Fibroblast of mammary gland (primary cell): Measurements from ENCODE around the gene DHX30.

Experiments
- DNase-seq: peaks from one replicate; pipeline ENCODE4 v3.0.0-alpha.2; 2010; ENCODE audit warnings: low read depth
- H3K4me3 ChIP-seq: 2 replicates; pipeline ENCODE4 v1.5.1; 2011; ENCODE audit warnings: low read depth, mild to moderate bottlenecking, low read length, moderate library complexity; ENCODE audit not compliant: control insufficient read depth
- TF ChIP-seq, protein P1 (sequence below): conservative IDR thresholded peaks from 2 replicates; pipeline ENCODE4 v1.5.1; 2011; ENCODE audit warnings: low read depth, low read length, inconsistent platforms; ENCODE audit not compliant: control insufficient read depth, insufficient read depth

DHX30 gene

DNA sequence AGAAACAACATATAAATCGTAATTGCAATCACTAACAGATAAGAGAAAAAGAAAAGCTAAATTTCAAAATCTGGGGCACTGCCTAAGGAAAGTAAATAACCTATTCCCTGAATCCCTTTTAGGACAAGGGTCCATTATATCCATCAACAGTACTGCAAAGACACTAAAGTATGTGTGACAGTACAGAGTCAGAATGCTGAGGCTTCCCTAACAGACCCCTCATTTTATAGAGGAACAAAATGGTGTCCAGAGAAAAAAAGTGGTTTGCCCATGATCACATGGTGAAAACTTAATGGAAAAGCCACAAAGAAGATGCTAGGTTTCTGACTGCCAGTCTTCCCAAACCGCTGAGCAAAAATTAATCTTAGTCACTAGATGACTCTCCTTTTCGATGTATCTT is 93.8 kb downstream of the DHX30 start:
- DNase-seq, result no peak
- H3K4me3 ChIP-seq, result no peak overlapping the region
- TF ChIP-seq, protein P1, sequence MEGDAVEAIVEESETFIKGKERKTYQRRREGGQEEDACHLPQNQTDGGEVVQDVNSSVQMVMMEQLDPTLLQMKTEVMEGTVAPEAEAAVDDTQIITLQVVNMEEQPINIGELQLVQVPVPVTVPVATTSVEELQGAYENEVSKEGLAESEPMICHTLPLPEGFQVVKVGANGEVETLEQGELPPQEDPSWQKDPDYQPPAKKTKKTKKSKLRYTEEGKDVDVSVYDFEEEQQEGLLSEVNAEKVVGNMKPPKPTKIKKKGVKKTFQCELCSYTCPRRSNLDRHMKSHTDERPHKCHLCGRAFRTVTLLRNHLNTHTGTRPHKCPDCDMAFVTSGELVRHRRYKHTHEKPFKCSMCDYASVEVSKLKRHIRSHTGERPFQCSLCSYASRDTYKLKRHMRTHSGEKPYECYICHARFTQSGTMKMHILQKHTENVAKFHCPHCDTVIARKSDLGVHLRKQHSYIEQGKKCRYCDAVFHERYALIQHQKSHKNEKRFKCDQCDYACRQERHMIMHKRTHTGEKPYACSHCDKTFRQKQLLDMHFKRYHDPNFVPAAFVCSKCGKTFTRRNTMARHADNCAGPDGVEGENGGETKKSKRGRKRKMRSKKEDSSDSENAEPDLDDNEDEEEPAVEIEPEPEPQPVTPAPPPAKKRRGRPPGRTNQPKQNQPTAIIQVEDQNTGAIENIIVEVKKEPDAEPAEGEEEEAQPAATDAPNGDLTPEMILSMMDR, result no peak

DNA sequence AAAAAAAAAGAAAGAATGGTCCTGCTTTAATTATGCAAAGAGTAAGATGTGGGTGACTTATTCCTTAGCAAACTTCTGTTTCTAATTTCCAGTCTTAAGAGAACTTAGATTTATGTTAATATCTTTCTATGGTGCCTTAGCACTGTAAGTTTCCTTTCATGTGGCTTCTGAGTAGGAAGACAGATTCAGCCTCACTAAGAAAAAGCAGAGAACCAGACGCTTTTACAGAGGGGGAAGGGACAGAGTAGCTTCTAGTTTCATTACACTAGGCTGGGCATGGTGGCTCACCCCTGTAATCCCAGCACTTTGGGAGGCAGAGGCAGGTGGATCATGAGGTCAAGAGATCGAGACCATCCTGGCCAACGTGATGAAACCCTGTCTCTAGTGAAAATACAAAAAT is 95.0 kb downstream of the DHX30 start:
- TF ChIP-seq, protein P1, result no peak
- no peak overlapping the region for H3K4me3 ChIP-seq
- no peak for DNase-seq

DNA sequence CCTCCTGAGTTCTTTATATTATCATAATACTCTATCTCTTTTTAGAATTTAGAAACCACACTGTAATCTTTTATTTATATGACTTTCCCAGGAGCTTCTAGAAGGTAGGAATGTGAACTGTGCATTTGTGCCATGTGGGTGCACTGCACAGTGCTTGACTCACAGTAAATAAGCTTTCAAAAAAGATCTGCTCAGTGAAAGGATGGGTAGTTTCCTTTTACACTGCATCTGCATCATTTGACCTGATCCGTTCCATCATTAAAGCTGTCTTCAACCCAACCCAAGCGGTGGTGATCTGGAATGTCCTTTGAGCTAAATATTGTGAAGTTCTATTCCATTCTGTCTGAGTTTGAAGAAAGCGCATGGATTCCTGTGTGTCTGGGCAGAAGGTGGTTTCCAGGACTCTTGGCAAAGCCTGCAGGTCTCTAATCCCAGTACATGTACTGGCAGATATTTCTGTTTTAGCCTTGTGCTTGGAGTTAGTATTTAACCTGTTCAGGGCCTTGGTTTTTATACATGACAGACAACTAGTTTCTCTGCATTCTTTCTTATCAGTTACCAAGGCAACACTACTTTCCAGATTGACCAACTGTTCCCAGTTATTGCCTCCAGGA is 96.7 kb downstream of the DHX30 start:
- TF ChIP-seq, protein P1, result no peak
- no peak for DNase-seq
- H3K4me3 ChIP-seq, result no peak overlapping the region
